Neuron (in vitro differentiated cells): Measurements from ENCODE around the gene RPS23.
A peak's percentile ranks its signal among the peaks of the same experiment; 100 is the strongest.
"Not testable (repeated sequence)": the region's sequence is repeated elsewhere in the genome, so short reads cannot be mapped to it uniquely, and the experiment has no call there.

Experiments used
- H2AFZ ChIP-seq: one replicate; pipeline ENCODE4 v1.6.1; 2013; ENCODE audit warnings: low read depth, mild to moderate bottlenecking, inconsistent platforms, low read length, moderate library complexity
- H3K27me3 ChIP-seq: one replicate; pipeline ENCODE4 v1.6.1; 2013; ENCODE audit warnings: low read length; ENCODE audit not compliant: insufficient read depth
- H3K36me3 ChIP-seq: one replicate; pipeline ENCODE4 v1.6.1; 2013; ENCODE audit warnings: low read length; ENCODE audit not compliant: insufficient read depth
- H3K4me1 ChIP-seq: one replicate; pipeline ENCODE4 v1.6.1; 2013; ENCODE audit warnings: low read length; ENCODE audit not compliant: insufficient read depth
- H3K4me3 ChIP-seq: 2 replicates; pipeline ENCODE4 v1.5.1; 2013; ENCODE audit warnings: mild to moderate bottlenecking, low read length, moderate library complexity
- H3K9me3 ChIP-seq: one replicate; pipeline ENCODE4 v1.6.1; 2013; ENCODE audit warnings: low read length

RPS23 gene

GRCh38 chr5:82277613-82277986 is 554 bp downstream of the RPS23 start:
- Histone ChIP-seq H3K4me3 (peak overlapping the region; percentile 95), H3K36me3 (peaks cover 39% of the 10 kb centered on the region), H3K27me3 (no peaks in the 10 kb centered on the region), H3K9me3 (no peaks in the 10 kb centered on the region), H3K4me1 (peaks cover 18% of the 10 kb centered on the region), H2AFZ (no peak overlapping the region)

- H3K4me1 ChIP-seq = peaks cover 18% of the 10 kb centered on the region
- no peak overlapping the region for H2AFZ ChIP-seq
- H3K4me3 ChIP-seq = peak overlapping the region; percentile 95
- peaks cover 39% of the 10 kb centered on the region for H3K36me3 ChIP-seq
- H3K9me3 ChIP-seq = no peaks in the 10 kb centered on the region
- H3K27me3 ChIP-seq = no peaks in the 10 kb centered on the region
Measured at GRCh38 chr5:82276800-82277612, 1.1 kb downstream of the RPS23 start.

GRCh38 chr5:82275216-82275664 is 2.9 kb downstream of the RPS23 start:
- H3K4me3 ChIP-seq = no peak overlapping the region
- no peak overlapping the region for H2AFZ ChIP-seq
- H3K36me3 ChIP-seq = peaks cover 39% of the 10 kb centered on the region
- H3K27me3 ChIP-seq = no peaks in the 10 kb centered on the region
- H3K4me1 ChIP-seq = peaks cover 14% of the 10 kb centered on the region
- no peaks in the 10 kb centered on the region for H3K9me3 ChIP-seq

GRCh38 chr5:82274343-82275211 is 3.6 kb downstream of the RPS23 start:
- peaks cover 14% of the 10 kb centered on the region for H3K4me1 ChIP-seq
- H3K9me3 ChIP-seq = no peaks in the 10 kb centered on the region
- no peak overlapping the region for H2AFZ ChIP-seq
- H3K27me3 ChIP-seq = no peaks in the 10 kb centered on the region
- H3K4me3 ChIP-seq = no peak overlapping the region
- peaks cover 42% of the 10 kb centered on the region for H3K36me3 ChIP-seq

DNA sequence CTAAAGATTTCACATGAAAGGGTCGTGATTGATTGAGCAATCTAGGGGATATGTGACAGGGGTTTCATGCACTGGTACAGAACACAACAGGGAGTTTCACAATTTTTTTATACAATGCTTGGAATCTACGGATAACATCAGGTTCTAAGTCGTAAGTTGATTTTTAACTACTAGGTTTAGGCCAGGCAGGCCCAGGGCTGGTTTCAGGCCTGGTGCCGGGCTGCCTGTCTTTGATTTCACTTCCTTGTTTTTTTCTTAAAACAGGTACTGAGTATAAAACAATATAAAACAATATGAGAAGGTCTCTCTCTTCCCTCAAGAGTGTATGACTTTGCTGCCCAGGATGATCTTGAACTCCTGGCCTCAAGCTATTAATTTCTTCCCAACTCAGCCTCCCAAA is 4.7 kb downstream of the RPS23 start:
- H3K27me3 ChIP-seq, H3K4me3 ChIP-seq, H3K9me3 ChIP-seq, H2AFZ ChIP-seq: not testable (repeated sequence)
- Histone ChIP-seq H3K4me1 (peaks cover 11% of the 10 kb centered on the region), H3K36me3 (peaks cover 48% of the 10 kb centered on the region)

DNA sequence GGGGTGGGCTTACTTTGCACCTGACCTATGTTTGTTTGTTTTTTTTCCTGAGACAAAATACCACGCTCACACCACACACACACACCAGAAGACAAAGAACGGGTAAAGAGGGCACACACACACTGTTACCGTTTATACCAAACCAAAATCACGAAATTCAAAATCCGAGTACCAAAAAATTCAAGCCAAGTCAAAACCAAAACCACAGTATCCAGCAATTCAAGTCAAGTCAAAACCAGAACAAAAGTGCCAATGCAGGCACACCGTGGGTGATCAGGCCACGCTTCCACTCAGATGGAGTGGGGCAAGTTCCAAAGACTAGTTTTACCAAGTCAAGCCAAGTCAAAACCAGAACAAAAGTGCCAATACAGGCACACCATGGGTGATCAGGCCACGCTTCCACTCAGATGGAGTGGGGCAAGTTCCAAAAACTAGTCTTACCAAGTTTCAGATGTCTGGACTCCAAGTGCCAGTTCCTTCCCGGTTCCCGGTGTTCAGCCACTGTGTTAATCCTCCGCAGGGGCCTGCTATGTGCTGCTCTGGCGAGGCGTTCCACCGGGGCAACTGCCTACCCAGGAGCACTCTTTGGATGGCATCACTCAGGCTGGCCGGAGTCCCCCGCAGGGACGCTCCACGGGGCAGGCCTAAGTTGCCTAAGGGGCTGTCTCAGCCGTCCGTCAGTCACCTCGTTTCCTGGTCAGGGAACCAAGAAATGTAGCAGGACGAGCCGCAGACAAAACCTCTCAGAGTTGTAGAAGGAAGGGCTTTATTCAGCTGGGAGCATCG is 5.4 kb downstream of the RPS23 start:
- H3K9me3 ChIP-seq, H2AFZ ChIP-seq, H3K27me3 ChIP-seq, H3K4me3 ChIP-seq: not testable (repeated sequence)
- Histone ChIP-seq H3K36me3 (peaks cover 48% of the 10 kb centered on the region), H3K4me1 (peaks cover 11% of the 10 kb centered on the region)

DNA sequence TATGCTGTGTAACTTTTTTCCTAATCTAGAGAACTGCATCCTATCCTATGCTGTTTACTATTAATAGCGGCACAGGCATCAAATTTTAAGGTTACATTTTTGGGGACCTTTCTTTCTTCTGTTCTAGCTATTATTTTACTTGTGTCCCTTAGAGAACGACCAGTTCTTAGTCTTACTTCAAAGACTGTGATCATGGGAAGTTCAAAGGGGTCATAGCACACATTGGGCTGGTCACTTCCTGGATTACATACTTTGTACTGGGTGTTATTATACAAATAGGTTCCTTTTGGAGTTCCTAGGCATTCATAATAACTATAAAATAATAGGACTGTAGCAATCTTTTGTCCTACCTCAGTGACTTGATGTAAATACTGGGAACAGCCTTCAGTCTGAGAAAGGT is 8.8 kb downstream of the RPS23 start:
- H3K4me3 ChIP-seq, H3K4me1 ChIP-seq, H3K27me3 ChIP-seq, H2AFZ ChIP-seq, H3K9me3 ChIP-seq: not testable (repeated sequence)
- H3K36me3 ChIP-seq = peaks cover 19% of the 10 kb centered on the region

DNA sequence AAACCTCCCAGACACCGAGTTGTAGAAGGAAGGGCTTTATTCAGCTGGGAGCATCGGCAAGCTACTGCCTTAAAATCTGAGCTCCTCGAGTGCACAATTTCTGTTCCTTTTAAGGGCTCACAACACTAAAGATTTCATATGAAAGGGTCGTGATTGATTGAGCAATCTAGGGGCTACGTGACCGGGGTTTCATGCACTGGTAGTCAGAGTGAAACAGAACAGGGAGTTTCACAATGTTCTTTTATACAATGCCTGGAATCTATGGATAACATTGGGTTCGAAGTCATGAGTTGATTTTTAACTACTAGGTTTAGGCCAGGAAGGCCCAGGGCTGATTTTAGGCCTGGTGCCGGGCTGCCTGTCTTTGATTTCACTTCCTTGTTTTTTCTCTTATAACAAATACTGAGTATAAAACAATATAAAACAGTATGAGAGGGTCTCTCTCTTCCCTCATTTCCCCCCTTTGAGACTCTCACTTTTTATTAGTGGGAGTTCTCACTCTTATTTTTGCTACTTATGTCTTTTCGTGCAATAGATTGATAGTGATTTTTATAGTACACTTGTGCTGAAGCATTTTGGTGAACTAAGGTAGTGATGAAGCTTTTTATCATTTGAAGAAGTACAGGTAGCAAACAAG is 10.7 kb downstream of the RPS23 start:
- not testable (repeated sequence) for H3K36me3 ChIP-seq, H3K4me1 ChIP-seq, H2AFZ ChIP-seq, H3K27me3 ChIP-seq, H3K4me3 ChIP-seq, H3K9me3 ChIP-seq

DNA sequence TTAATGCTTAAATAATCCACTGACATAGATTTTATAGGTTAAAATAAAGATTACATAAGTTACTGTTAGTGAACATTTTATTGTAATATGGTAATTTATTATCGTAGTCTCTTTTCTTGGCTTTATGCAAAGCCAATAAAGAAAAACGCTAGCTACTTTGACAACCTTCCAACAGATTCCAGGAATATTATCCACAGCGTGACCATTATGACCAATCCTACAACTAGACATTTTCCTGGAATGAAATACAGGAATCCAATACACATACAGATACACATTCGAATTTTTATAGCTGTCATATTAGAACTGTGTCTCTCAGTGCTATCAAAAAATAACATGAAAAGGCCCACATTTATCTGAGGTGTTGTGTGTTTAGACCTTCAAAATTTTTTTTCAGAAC is 13.1 kb downstream of the RPS23 start:
- Histone ChIP-seq H3K36me3 (peaks cover 9% of the 10 kb centered on the region), H3K4me3 (no peak overlapping the region), H2AFZ (no peak overlapping the region), H3K4me1 (no peaks in the 10 kb centered on the region), H3K9me3 (no peaks in the 10 kb centered on the region), H3K27me3 (no peaks in the 10 kb centered on the region)

DNA sequence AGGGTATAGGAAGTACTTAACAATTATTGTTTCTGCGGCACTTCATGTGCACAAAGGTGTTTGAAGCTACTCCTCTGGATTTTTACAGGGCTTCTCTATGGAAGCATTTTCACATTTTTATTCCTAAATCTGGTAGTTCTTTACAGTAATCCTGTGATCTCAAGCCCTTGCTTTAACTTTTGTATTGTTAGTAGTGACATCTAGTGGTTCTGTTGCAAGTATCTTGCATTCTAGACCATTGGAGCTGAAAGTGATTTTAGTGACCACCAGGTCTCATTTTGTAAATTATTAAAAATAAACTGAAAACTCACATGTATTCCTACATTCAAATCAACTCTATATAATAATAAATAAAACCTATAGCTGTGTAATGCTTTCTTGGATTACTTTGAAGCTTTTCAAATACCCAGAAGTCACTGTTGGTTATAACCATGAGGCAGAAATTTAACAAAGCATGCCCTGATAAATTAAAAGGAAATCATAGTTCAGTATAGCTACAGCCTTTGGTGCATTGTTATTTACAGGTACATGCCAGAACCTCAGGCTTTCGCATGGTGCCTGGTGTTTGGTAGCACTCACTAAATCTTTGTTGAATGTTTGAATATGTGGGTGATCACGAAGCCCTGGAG is 18.9 kb downstream of the RPS23 start:
- no peak overlapping the region for H3K4me3 ChIP-seq
- no peaks in the 10 kb centered on the region for H3K9me3 ChIP-seq
- no peaks in the 10 kb centered on the region for H3K36me3 ChIP-seq
- no peaks in the 10 kb centered on the region for H3K27me3 ChIP-seq
- no peak overlapping the region for H2AFZ ChIP-seq
- peaks cover 2% of the 10 kb centered on the region for H3K4me1 ChIP-seq

DNA sequence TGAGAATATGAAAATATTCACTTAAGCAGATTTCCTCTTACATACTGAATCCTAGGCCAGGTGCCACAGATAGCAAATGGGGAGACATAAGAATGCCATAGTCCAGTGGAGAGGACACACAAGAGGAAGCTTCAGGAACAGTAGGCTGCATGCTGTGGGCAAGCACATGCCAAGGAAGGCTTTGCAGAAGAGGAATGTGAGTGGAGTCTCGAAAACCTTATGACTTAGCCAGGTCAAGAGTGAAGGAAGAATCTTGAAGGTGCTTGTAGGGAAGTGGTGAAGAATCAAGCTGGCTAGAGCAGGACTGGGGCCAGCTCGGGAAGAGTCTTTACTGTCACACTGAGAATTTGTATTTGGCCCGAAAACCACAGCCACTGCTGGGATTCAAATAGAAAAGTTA is 20.4 kb downstream of the RPS23 start:
- Histone ChIP-seq H3K9me3 (peaks cover 1% of the 10 kb centered on the region), H3K36me3 (no peaks in the 10 kb centered on the region), H3K27me3 (no peaks in the 10 kb centered on the region), H2AFZ (no peak overlapping the region), H3K4me1 (peaks cover 2% of the 10 kb centered on the region), H3K4me3 (no peak overlapping the region)

GRCh38 chr5:82257247-82257646 is 20.9 kb downstream of the RPS23 start:
- Histone ChIP-seq H3K36me3 (no peaks in the 10 kb centered on the region), H3K4me3 (no peak overlapping the region), H3K27me3 (no peaks in the 10 kb centered on the region), H3K4me1 (peaks cover 2% of the 10 kb centered on the region), H3K9me3 (peaks cover 1% of the 10 kb centered on the region), H2AFZ (no peak overlapping the region)
